Skeletal muscle satellite cell (primary cell): ENCODE results near the gene SPTBN5.

Experiments
- H3K27me3 ChIP-seq: 2 replicates; pipeline ENCODE4 v1.7.0; 2013; ENCODE audit warnings: low read length; ENCODE audit not compliant: control insufficient read depth, insufficient read depth
- H3K36me3 ChIP-seq: 2 replicates; pipeline ENCODE4 v1.7.0; 2013; ENCODE audit warnings: mild to moderate bottlenecking, control low read depth, low read length; ENCODE audit not compliant: insufficient read depth
- H3K4me1 ChIP-seq: 2 replicates; pipeline ENCODE4 v1.7.0; 2013; ENCODE audit warnings: low read length; ENCODE audit not compliant: control insufficient read depth, insufficient read depth
- H3K4me2 ChIP-seq: 2 replicates; pipeline ENCODE4 v1.7.0; 2013; ENCODE audit warnings: mild to moderate bottlenecking, low read length
- H3K4me3 ChIP-seq: 2 replicates; pipeline ENCODE4 v1.7.0; 2013; ENCODE audit warnings: low read length
- H3K9ac ChIP-seq: 2 replicates; pipeline ENCODE4 v1.7.0; 2013; ENCODE audit warnings: mild to moderate bottlenecking, low read depth, low read length, moderate library complexity
- H3K9me3 ChIP-seq: replicated peaks from 2 replicates; pipeline ENCODE4 v1.7.0; 2013; ENCODE audit warnings: mild to moderate bottlenecking, control low read depth, low read length

The SPTBN5 gene

DNA sequence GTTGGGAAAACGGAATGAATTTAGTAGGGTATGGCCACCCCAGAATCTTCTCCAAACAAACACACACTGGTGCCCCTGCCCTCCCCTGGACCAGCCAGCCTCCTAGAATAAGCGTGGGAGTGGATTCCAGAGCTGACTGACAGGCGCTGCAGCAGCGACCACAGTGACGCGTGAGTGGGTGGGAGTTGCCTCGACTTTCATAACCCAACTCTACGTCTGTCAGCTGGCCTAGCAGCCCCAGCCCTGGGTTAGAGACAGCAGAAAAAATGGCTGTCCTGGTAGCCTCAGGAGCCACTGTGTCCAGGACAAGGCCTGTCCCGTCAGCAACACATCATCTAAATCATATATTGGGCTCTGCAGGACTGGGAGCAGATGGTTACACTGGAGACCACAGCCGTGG is 45.2 kb downstream of the SPTBN5 start:
- H3K36me3 ChIP-seq, result no peaks in the 10 kb centered on the region
- H3K9me3 ChIP-seq, result no peaks in the 10 kb centered on the region

DNA sequence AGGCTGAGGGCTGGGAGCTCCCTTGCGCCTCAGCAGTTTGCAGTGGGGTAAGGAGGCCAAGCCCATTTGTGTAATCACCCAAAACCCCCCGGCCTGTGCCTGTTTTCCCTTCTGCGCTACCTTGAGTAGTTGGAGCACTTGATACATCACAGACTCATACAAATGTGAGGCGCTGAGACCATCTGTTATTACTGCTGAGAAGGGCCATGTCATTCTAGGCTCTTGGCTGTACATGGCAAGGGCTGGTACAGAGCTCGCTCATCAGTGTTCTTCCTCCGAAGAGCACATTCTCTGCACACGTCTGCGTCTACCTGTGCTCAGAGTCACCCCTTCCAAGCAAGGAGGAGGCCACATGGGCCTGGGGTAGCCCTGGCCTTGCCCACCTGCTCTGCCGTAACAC is 45.9 kb downstream of the SPTBN5 start:
- H3K4me2 ChIP-seq, result no peak overlapping the region
- H3K4me3 ChIP-seq, result no peak overlapping the region
- no peak overlapping the region for H3K9ac ChIP-seq
- H3K9me3 ChIP-seq, result no peaks in the 10 kb centered on the region
- no peaks in the 10 kb centered on the region for H3K36me3 ChIP-seq
- H3K4me1 ChIP-seq, result no peaks in the 10 kb centered on the region
- H3K27me3 ChIP-seq, result peaks cover 19% of the 10 kb centered on the region

More for the DNA sequence above, 45.2 kb downstream of the SPTBN5 start:
- Histone ChIP-seq H3K4me1 (no peaks in the 10 kb centered on the region), H3K4me3 (no peak overlapping the region), H3K9ac (no peak overlapping the region), H3K27me3 (peaks cover 23% of the 10 kb centered on the region), H3K4me2 (no peak overlapping the region)

DNA sequence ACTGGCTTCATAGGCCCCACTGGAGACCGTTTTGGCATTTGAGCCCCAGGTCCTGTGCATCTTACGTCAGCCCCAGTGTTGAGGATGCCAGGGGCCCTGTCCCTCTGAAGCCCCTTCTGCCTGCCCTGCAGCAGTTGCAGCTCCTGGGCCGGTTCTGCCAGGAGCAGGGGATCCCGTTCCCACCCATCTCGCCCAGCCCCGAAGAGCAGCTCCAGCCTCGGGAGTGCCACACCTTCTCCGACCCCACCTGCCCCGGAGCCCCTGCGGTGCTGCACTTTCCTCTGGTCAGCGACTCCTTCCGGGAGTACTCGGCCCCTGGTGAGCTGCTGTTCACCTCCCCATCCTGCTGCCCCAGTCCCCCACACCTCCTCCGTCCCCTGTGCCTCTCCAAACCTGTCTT is 46.6 kb downstream of the SPTBN5 start:
- Histone ChIP-seq H3K4me3 (no peak overlapping the region), H3K9ac (no peak overlapping the region), H3K4me1 (no peaks in the 10 kb centered on the region), H3K4me2 (no peak overlapping the region), H3K9me3 (no peaks in the 10 kb centered on the region), H3K27me3 (peaks cover 17% of the 10 kb centered on the region), H3K36me3 (no peaks in the 10 kb centered on the region)

DNA sequence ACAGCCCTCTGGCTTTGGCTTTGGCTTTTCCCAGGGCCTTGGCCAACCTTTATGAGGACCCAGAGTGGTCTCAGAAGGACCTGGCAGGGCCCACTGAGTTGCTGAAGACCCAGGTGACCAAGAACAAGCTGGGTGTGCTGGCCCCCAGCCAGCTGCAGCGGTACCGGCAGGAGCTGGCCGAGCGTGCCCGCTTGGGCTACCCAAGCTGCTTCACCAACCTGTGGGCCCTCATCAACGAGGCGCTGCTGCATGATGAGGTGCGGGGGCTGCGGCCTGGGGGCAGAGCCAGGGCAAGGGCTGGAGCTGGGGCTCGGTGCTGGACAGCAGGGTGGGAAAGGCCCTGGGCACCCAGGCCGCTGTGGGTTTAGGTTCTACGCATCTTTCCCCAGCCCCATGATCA is 49.0 kb downstream of the SPTBN5 start:
- Histone ChIP-seq H3K4me1 (no peaks in the 10 kb centered on the region), H3K4me2 (no peak overlapping the region), H3K9ac (no peak overlapping the region), H3K4me3 (no peak overlapping the region), H3K27me3 (no peaks in the 10 kb centered on the region), H3K9me3 (no peaks in the 10 kb centered on the region), H3K36me3 (no peaks in the 10 kb centered on the region)

DNA sequence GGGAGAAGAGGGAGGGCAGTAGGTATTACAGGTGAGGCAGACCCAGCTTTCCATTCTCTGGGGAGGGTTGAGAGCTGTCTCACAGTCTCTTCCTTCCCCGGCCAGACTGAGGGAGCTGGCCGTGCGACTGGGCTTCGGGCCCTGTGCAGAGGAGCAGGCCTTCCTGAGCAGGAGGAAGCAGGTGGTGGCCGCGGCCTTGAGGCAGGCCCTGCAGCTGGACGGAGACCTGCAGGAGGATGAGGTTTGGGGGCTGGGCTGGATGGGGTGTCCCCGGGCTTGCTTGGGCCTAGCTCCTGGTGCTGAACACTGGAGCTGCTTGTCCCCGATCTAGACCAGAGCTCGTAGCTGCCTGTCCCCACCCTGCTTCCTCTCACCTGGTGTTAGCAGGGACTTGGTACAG is 50.3 kb downstream of the SPTBN5 start:
- Histone ChIP-seq H3K4me1 (no peaks in the 10 kb centered on the region), H3K9ac (no peak overlapping the region), H3K9me3 (no peaks in the 10 kb centered on the region), H3K36me3 (no peaks in the 10 kb centered on the region), H3K4me2 (no peak overlapping the region), H3K4me3 (no peak overlapping the region), H3K27me3 (no peaks in the 10 kb centered on the region)

GRCh38 chr15:41842229-41842628 is 51.6 kb downstream of the SPTBN5 start:
- no peaks in the 10 kb centered on the region for H3K36me3 ChIP-seq
- no peaks in the 10 kb centered on the region for H3K27me3 ChIP-seq
- H3K4me2 ChIP-seq, result no peak overlapping the region
- no peaks in the 10 kb centered on the region for H3K4me1 ChIP-seq
- H3K9me3 ChIP-seq, result no peaks in the 10 kb centered on the region
- no peak overlapping the region for H3K9ac ChIP-seq
- H3K4me3 ChIP-seq, result no peak overlapping the region

DNA sequence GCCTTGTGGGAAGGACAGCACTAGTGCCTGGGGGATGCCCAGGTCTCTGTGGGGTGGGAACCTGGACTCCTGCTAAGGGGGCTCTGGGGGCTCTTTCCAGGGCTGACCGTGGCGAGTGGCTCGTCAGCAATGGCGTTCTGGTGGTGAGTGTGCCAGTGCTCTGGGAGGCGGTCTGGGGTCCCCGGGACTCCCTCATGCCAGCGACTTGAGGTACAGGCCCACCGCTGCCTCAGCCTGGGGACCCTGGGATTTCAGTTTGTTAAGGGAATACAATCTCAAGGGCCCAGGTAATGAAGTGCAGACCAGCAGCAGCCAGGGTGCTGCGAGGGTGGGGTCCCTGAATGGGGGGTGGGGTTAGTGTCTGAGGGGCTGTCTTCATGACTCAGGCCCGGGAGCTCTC is 52.7 kb downstream of the SPTBN5 start:
- Histone ChIP-seq H3K27me3 (no peaks in the 10 kb centered on the region), H3K4me3 (no peak overlapping the region), H3K9ac (no peak overlapping the region), H3K36me3 (no peaks in the 10 kb centered on the region), H3K4me2 (no peak overlapping the region), H3K9me3 (no peaks in the 10 kb centered on the region), H3K4me1 (no peaks in the 10 kb centered on the region)

DNA sequence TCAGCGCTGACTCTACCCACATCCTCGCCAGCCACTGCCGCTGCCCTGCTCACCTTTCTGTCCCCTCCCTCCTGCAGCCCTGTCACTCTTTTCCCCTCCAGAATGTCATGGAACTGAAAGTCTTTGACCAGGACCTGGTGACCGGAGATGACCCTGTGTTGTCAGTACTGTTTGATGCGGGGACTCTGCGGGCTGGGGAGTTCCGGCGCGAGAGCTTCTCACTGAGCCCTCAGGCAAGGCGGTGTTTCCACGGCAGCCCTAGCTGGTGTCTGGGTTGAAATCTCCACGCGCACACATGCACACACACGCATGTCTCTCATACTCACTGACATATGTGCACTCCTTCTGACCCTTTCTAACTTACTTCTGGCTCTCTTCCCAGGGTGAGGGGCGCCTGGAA is 53.2 kb downstream of the SPTBN5 start:
- Histone ChIP-seq H3K4me2 (no peak overlapping the region), H3K4me3 (no peak overlapping the region), H3K9ac (no peak overlapping the region), H3K27me3 (no peaks in the 10 kb centered on the region), H3K4me1 (no peaks in the 10 kb centered on the region), H3K9me3 (no peaks in the 10 kb centered on the region), H3K36me3 (no peaks in the 10 kb centered on the region)

DNA sequence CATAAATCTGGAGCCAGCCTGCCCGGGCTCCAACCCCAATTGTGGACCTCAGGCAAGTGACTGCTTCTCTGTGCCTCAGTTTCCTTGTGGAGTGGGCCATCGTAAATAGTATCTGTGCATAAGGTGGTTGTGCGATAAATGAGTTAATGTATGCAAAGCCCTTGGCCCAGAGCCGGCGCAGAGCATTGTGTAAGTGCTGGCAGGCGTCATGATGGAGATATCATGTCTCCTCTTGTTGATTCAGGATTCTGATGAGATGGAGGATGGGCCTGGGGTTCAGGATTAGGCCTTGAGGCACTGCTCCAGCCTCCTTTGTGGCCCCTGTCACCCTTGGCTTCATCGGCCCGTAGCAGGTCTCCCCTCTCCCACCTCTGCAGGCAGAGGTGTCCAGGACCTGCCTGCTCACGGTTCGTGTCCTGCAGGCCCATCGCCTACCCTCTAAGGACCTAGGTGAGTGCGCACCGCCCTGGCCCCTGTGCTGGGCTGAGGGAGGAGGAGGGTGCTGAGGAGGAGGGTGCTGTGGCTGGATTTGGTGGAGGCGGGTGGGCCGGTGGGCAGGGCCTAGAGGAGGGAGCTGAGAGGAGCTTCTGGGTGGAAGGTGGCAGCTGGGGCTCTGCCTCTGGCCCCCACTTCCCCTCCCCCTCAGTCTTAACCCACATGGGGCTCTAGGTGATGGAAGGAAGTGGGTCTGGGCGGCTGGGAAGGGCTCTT is 53.9 kb downstream of the SPTBN5 start:
- Histone ChIP-seq H3K9ac (no peak overlapping the region), H3K36me3 (no peaks in the 10 kb centered on the region), H3K4me3 (no peak overlapping the region)

GRCh38 chr15:41838400-41838897 is 55.4 kb downstream of the SPTBN5 start, which contains the start of gene PLA2G4B:
TSS of gene PLA2G4B (plus strand) at chr15:41838847. CDS start at chr15:41838914, 67 bp downstream.
- H3K4me1 ChIP-seq, result no peaks in the 10 kb centered on the region
- H3K27me3 ChIP-seq, result no peaks in the 10 kb centered on the region
- no peak within 1 kb of the TSS for H3K4me3 ChIP-seq
- H3K36me3 ChIP-seq, result no peaks in the 10 kb centered on the region
- no peaks in the 10 kb centered on the region for H3K9me3 ChIP-seq
- no peak within 1 kb of the TSS for H3K4me2 ChIP-seq
- no peak within 1 kb of the TSS for H3K9ac ChIP-seq

More for the DNA sequence above, 53.9 kb downstream of the SPTBN5 start:
- Histone ChIP-seq H3K4me2 (no peak overlapping the region), H3K9me3 (no peaks in the 10 kb centered on the region), H3K27me3 (no peaks in the 10 kb centered on the region), H3K4me1 (no peaks in the 10 kb centered on the region)

- H3K36me3 ChIP-seq, result no peaks in the 10 kb centered on the region
- H3K9ac ChIP-seq, result no peak overlapping the region
- H3K9me3 ChIP-seq, result no peaks in the 10 kb centered on the region
- H3K4me2 ChIP-seq, result no peak overlapping the region
- no peaks in the 10 kb centered on the region for H3K4me1 ChIP-seq
- no peaks in the 10 kb centered on the region for H3K27me3 ChIP-seq
- H3K4me3 ChIP-seq, result no peak overlapping the region
Observed at GRCh38 chr15:41836713-41837454, 57.0 kb downstream of the SPTBN5 start.
